NCI-H2029 (cell line): ENCODE data around the gene CA12.

Source experiments
- DNase-seq: peaks from one replicate; lab custom pipeline; 2025; lab: John Stamatoyannopoulos, UW

The CA12 gene

GRCh38 chr15:63401714-63402497 lies 20.3 kb upstream of the CA12 start:
- DNase-seq: no peak

DNA sequence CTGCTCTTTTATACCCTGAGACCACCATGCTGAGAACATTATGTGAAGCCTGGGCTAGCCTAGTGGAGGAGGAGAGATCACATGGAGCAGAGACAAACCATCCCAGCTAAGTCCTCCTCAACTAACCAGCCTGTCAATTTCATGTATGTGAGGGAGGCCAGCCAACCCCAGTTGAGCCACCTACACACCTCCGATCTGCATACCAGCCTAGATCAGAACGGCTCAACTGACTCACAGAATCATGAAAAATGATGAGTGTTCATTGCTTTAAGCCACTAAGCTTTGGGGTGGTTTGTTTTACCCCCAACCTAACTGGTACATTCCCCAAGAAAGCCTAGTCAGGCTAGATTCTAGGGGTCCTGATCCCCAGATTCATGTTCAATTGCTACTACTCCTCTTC lies 19.4 kb upstream of the CA12 start:
- no peak for DNase-seq

DNA sequence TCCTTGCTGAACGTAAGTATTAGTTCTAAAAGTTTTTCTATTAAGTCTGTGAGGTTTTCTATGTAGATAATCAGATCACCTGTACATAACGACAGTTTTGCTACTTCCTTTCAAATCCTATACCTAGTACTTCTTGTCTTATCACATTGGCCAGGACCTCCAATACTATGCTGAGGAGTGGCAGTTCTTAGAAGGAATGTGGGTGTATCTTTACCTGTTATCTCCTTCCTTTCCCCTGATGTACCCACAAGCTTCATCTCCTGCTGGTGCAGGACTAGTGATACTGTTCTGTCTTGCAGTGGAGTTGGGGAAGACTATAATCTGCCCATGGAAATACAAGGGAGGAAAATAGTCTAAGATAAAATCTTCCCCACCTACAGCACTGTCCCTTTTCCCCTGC lies 16.8 kb upstream of the CA12 start:
- no peak for DNase-seq

DNA sequence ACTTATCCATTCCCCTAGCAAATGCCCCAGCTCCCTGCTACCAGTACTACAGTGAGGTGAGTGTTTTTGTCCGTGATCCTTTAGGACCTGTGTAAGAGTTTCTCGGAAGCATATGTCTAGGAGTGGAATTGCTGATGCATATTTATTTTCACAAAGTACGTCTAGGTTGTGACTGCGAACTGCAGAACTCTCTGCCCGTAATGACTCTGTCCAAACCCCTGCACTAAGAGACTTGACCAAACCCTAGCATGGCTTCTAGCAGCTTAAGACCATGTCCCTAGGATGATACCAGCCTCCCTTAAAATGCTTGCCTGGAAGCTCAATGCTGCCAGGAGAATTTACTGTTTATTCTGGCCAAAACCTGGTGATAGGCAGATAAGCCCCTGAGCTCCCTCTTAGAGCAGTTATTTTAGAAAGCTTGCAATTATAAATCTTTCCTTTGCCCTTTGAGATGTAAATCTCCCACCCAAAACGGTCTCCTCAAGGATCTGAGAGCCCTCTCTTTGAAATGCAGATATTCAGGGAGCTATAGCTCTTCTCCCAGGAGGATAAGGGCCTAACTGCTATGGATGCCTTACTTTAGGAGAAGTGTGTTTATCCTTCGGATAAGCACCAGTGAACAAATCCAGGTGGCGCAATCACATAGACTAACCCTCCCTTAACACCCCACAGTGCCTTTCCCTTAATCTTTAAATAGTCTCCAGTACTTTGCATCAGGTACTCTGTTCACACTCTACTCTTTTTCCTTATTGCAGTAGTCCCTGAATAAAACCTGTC lies 14.7 kb upstream of the CA12 start:
- DNase-seq: no peak

DNA sequence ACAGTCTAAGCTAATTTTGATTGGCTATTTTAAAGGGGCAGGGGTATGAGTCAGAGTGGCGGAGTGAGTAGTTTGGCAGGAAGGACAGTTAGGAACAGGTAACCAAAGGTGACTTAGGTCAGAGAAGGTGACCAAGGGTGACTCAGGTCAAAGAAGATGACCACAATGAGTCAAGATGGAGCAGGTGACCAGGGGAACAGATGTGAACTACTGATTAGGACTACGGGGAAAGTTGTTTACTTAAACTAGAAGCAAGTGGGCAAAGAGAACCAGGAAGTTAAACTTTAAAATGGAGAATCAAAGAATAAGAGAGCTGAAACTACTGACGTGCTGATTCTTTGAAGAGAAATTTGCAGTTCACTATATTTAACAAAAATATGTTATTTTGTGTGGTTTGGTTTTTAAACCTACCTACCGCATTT lies 14.1 kb upstream of the CA12 start:
- no peak for DNase-seq

DNA sequence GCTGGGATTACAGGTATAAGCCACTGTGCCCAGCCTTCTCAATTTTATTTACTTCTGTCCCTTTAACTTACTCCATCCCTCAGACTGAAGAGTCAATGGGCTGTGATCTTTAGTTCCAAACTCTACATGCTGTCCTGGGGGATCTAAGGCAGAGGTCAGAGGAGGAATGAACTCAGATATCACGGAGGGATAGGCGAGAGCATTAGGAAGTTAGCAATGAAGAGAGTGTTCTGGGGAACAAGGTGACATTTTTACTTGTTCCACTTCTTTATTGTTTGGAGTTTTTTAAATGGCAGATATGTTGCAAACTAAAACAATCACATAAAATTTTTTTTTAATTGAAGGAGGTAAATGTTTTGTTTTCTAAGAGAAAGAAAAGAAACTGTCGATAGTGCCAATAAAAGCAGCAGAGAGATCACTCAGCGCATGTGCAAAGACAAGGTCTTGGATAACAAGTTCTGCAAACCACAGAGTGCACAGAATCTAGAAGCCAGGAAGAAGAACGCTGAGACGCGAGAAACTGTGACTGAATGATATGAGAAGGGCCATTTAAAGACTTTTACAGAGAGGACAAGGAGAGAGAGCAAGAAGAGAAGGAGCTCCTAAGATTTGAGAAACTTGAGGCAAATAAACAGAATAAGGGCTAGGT lies 10.8 kb upstream of the CA12 start:
- no peak for DNase-seq

DNA sequence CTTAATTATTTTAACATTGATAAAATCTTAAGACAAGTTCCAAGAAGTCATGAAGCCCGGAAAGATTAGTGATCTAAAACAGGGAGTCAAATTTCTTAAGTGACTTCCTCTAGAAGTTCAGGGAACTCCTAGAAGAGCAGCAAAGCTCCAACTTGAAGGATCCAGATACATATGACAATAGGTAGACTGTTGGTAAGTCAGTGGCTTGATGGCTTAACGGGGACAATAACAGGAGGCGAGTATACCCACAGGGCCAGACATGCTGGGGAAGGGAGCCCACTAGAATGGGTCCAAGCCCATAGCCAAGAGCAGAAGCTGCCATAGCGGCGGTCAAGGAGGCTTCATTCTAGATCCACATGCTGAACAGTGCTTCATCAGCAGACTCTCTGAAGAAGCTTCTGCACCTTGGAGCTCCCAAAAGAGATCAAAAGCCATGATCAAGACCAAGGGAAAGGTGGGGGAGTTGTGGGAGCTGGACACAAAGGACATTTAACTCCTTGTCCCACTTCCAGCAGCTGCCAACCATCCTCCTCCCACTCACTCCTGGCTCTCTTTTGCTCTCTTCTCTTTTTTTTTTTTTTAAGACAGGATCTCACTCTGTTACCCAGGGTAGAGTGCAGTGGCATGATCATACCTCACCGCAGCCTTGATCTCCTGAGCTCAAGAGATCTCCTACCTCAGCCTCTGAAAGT lies 10.2 kb upstream of the CA12 start:
- no peak for DNase-seq

- DNase-seq: no peak
Observed at GRCh38 chr15:63390689-63391088, 9.0 kb upstream of the CA12 start.

DNA sequence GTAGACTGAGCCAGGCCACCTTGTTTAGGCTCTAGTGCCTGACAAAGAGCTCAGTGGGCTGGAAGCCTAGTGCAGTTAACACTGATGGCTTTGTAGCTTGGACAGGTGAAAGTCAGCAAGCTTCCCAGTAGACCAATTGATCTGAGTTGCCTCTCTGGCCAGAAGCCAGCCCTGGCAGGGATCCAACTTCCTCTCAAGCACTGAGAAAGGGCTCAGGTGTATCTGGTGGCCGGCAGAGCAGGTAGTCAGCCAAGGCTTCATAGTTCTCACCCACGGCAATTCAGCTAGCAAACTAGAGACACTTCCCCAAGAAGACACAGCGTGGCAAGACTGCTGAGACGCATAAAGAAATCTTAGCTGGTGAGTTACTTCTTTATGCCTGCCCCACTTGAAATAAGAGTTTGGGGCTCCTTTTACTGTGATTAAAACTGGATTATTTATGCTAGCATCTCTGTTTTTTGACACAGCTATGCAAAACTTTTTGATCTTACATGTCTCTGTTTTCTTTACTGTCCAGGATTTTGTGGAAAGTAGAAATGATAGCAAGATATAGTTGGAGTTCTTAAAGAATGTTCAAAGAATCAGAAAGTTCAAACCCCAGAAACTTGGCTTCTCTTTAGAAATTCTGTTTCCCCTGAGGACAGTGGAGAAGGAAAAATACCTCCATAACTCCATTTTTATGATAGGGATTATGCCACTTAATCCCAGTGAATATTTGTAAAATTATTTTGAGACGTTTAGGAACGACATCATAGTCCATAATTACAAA lies 8.4 kb upstream of the CA12 start:
- DNase-seq: peak; percentile 85

DNA sequence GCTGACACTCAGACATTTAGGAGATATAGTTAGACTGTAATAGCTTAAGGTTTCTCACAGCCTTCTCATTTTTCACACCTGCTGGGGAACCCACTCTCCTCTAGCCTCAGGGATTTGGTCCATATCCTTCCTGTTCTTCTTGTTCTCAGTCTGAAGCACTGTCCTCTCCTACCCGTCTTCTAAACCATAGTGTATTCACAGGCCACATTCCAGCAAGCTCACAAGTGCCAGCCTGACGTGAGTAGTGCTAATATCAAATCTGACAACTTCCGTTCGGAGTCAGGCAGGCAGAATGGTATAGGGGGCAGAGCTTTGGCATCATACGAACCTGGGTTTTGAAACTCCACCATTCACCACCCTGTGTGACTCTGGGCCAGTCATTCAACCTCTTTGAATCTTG lies 6.9 kb upstream of the CA12 start:
- no peak for DNase-seq

DNA sequence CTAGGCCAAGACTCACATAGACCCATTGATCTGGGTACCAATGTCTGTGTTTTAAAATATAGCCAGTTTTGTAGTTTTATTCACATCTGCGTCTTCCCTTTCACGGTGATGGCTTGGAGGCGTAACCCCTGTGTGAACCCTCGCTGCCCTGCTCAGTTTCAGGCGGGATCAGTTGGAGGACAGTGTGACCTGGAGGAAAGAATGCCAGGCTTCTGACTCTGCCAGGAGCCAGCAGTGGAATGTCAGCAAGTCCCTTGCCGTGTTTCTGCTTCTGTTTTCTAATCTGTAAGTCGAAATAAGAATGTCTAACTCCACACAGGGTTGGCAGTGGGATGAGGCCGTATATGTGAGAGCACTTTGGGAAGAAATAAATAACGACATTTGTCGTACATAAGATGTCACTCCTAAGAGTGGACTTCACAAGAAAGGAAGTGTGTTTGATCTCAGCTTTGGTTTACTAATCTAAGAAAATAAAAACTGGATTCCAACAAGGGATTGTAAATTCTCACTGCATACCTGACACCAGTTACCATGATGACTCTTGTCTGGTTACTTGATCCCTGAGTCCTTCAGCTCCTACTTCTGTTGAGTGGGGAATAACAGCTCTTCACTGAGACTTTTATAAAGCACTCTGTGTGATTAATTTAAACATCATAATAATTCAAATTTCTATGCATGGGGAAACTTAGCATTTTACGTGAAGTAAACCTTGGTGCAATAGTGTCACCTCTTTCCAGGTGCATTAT lies 6.3 kb upstream of the CA12 start:
- DNase-seq: no peak

GRCh38 chr15:63385911-63386531 lies 4.4 kb upstream of the CA12 start:
- DNase-seq: no peak

GRCh38 chr15:63384906-63385305 lies 3.3 kb upstream of the CA12 start:
- DNase-seq: no peak

DNA sequence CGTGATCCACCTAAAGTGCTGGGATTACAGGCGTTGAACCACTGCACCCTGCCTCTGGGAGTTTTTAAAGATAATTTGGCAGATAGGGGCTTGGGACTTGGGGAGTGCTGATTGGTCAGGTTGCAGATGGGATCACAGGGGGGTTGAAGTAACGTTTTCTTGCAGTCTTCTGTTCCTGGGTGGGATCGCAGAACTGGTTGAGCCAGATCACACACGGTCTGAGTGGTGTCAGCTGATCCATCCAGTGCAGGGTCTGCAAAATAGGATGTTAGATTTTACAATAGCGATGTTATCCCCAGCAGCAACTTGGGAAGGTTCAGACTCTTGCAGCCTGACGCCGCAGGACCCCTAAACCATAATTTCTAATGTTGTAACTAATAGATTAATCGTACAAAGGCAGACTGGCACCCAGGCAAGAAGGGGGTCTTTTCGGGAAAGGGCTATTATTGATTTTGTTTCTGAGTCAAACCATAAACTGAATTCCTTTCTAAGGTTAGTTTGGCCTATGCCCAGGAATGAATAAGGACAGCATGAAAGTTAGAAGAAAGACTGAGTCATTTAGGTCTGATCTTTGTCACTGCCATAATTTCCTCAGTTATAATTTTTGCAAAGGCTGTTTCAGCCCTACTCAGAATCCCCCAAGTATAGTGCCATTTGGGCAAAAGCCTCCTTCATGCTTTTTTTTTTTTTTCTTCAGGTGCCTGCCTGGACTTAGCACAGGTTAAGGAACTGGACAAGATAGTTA lies 1.5 kb upstream of the CA12 start:
- DNase-seq: no peak

DNA sequence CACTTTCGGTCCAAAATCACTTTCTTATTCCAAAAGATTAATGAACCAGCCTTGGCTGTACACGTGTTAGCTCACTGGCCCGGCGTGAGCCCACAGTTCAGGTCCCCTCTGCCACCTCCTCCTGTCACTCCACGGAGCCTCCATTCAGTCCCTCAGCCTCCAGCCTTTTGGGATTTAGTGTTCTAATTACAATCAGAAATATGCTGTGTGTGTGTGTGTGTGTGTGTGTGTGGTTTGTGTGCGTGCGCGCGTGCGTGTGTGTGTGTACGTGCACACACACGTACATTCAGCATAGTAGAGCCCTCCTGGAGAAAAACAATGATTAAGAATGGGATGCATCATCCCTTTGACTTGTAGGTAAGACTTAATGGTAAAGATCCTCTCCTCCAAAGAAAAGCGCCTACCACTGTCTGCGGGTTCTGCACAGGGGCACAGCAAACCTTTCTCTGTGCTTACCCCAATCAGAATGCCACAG lies 801 bp downstream of the CA12 start:
- DNase-seq: no peak

DNA sequence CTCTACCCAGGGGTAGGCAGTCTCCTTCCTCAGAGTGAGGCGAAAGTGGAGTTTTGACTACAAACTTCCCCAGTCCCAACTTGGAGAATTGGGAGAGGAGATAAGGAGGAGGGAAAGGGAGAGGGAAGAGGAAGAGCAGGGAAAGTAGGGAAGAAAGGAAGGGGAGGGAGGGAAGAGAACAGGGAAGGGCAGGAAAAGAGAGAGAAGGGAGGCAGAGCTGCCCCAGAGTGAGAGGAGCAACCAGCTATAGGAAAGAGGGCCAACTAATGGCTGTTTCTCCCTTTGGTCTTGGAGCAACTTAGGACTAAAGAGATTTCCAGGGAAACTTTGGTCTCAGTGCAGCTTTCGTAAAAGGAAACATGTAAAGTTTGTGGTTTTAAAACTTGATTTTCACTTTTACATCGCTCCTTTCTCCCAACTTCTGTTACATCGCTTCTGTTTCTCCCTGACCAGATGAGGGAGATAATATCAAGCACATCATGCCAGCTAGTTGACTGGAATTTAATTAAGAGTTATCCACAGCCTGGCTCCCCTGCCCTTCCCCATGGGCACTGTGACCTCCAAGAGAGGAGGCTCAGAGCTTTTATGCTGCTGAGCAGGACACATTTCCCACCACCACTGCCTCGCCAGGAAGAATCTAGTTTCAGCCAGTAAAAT lies 1.4 kb downstream of the CA12 start:
- DNase-seq: no peak

- no peak for DNase-seq
Observed at GRCh38 chr15:63379492-63380150, 2.0 kb downstream of the CA12 start.

GRCh38 chr15:63378946-63379345 lies 2.7 kb downstream of the CA12 start:
- no peak for DNase-seq
